Measurements from ENCODE around the gene LYZL6.
A peak's percentile ranks its signal among the peaks of the same experiment; 100 is the strongest.

LYZL6 gene

GRCh38 chr17:35943537-35943936 is at the start of gene LYZL6:
TSS of gene LYZL6 (minus strand) at chr17:35943713. CDS start at chr17:35939356, 4,357 bp downstream.
- DNase-seq, result no peak

- no peak for DNase-seq
Measured at GRCh38 chr17:35991075-35991474, 47.6 kb upstream of the LYZL6 start.

GRCh38 chr17:35988164-35988563 is 44.7 kb upstream of the LYZL6 start:
- DNase-seq, result no peak

- DNase-seq, result no peak
Measured at GRCh38 chr17:35986643-35987042, 43.1 kb upstream of the LYZL6 start, which contains the start of gene CCL14. TSS of gene CCL14 (minus strand) at chr17:35986729. CDS start at chr17:35986649, 80 bp downstream.

GRCh38 chr17:35984140-35984539 is 40.6 kb upstream of the LYZL6 start:
- no peak for DNase-seq

- no peak for DNase-seq
Measured at GRCh38 chr17:35982409-35983191, 39.1 kb upstream of the LYZL6 start.

GRCh38 chr17:35981908-35982330 is 38.4 kb upstream of the LYZL6 start:
- DNase-seq, result no peak

GRCh38 chr17:35981246-35981645 is 37.7 kb upstream of the LYZL6 start, which contains the start of gene CCL16:
TSS of gene CCL16 (minus strand) at chr17:35981497. CDS start at chr17:35981420, 77 bp downstream.
- no peak for DNase-seq

GRCh38 chr17:35978346-35978745 is 34.8 kb upstream of the LYZL6 start:
- DNase-seq, result no peak

GRCh38 chr17:35977509-35977908 is 34.0 kb upstream of the LYZL6 start:
- DNase-seq, result no peak

- DNase-seq, result no peak
Measured at GRCh38 chr17:35973333-35974260, 30.1 kb upstream of the LYZL6 start.

- no peak for DNase-seq
Measured at GRCh38 chr17:35972945-35973332, 29.4 kb upstream of the LYZL6 start.

- no peak for DNase-seq
Measured at GRCh38 chr17:35972535-35972934, 29.0 kb upstream of the LYZL6 start.

GRCh38 chr17:35972066-35972465 is 28.6 kb upstream of the LYZL6 start:
- DNase-seq, result no peak

GRCh38 chr17:35969558-35970380 is 26.3 kb upstream of the LYZL6 start:
- DNase-seq, result peak; percentile 65

- DNase-seq, result no peak
Measured at GRCh38 chr17:35968520-35969054, 25.1 kb upstream of the LYZL6 start.

GRCh38 chr17:35965272-35965671 is 21.8 kb upstream of the LYZL6 start:
- no peak for DNase-seq

GRCh38 chr17:35963663-35964062 is 20.1 kb upstream of the LYZL6 start:
- no peak for DNase-seq

- no peak for DNase-seq
Measured at GRCh38 chr17:35953720-35954119, 10.2 kb upstream of the LYZL6 start.

GRCh38 chr17:35949401-35949800 is 5.9 kb upstream of the LYZL6 start:
- DNase-seq, result no peak

- no peak for DNase-seq
Measured at GRCh38 chr17:35948092-35948491, 4.6 kb upstream of the LYZL6 start.

GRCh38 chr17:35947156-35947585 is 3.7 kb upstream of the LYZL6 start:
- peak; percentile 48 for DNase-seq

All from NCI-H1105 (cell line).